Neuronal stem cell (in vitro differentiated cells): Measurements from ENCODE around the gene SNRNP70.

Experiments used
- DNase-seq: peaks from one replicate; pipeline ENCODE4 v3.0.0-alpha.2; 2013; ENCODE audit warnings: low spot score
- H2AFZ ChIP-seq: one replicate; pipeline ENCODE4 v1.6.1; 2013; ENCODE audit warnings: mild to moderate bottlenecking, low read length, inconsistent platforms
- H2AK5ac ChIP-seq: 2 replicates; pipeline ENCODE4 v1.6.1; 2013; ENCODE audit warnings: low read depth, mild to moderate bottlenecking, inconsistent platforms, low read length, moderate library complexity, mixed read lengths
- H2BK120ac ChIP-seq: 2 replicates; pipeline ENCODE4 v1.6.1; 2013; ENCODE audit warnings: low read depth, mild to moderate bottlenecking, inconsistent platforms, low read length, moderate library complexity, mixed read lengths
- H2BK12ac ChIP-seq: one replicate; pipeline ENCODE4 v1.6.1; 2013; ENCODE audit warnings: low read length, inconsistent platforms
- H2BK15ac ChIP-seq: 2 replicates; pipeline ENCODE4 v1.6.1; 2013; ENCODE audit warnings: mild to moderate bottlenecking, low read length, inconsistent platforms, mixed read lengths
- H2BK5ac ChIP-seq: one replicate; pipeline ENCODE4 v1.6.1; 2013; ENCODE audit warnings: inconsistent platforms, mild to moderate bottlenecking, low read length, moderate library complexity
- H3K14ac ChIP-seq: one replicate; pipeline ENCODE4 v1.6.1; 2013; ENCODE audit warnings: low read length, inconsistent platforms
- H3K18ac ChIP-seq: 2 replicates; pipeline ENCODE4 v1.6.1; 2013; ENCODE audit warnings: low read length, inconsistent platforms
- H3K23ac ChIP-seq: 2 replicates; pipeline ENCODE4 v1.6.1; 2013; ENCODE audit warnings: low read depth, mild to moderate bottlenecking, mixed read lengths, low read length, inconsistent platforms; ENCODE audit not compliant: poor library complexity
- H3K27ac ChIP-seq: replicated peaks from 3 replicates; pipeline ENCODE4 v1.5.1; 2013; ENCODE audit warnings: low read length, inconsistent platforms
- H3K27me3 ChIP-seq, 3 experiments: 2 replicates each; pipeline ENCODE4 v1.6.1; 2013; ENCODE audit warnings: low read length in 3 of 3, mild to moderate bottlenecking in 2 of 3, inconsistent platforms in 1 of 3, low read depth in 1 of 3, mixed read lengths in 1 of 3, moderate library complexity in 1 of 3; ENCODE audit not compliant: control insufficient read depth in 3 of 3, insufficient read depth in 3 of 3
- H3K36me3 ChIP-seq, 2 donors: replicated peaks in 1 of 2; 2 replicates each; pipeline ENCODE4 v1.6.1; 2013; ENCODE audit warnings: low read length in 2 of 2; ENCODE audit not compliant: control insufficient read depth in 2 of 2, insufficient read depth in 2 of 2
- H3K4ac ChIP-seq: 2 replicates; pipeline ENCODE4 v1.6.1; 2013; ENCODE audit warnings: inconsistent platforms, mild to moderate bottlenecking, low read length, moderate library complexity
- H3K4me1 ChIP-seq, 2 donors: 1 replicate in 1 of 2; 2 replicates in 1 of 2; pipeline ENCODE4 v1.6.1; 2013; ENCODE audit warnings: low read length in 2 of 2, low read depth in 1 of 2; ENCODE audit not compliant: control insufficient read depth in 2 of 2, insufficient read depth in 1 of 2
- H3K4me2 ChIP-seq: one replicate; pipeline ENCODE4 v1.6.1; 2013; ENCODE audit warnings: mild to moderate bottlenecking, low read length, inconsistent platforms; ENCODE audit not compliant: insufficient read depth, poor library complexity, severe bottlenecking
- H3K4me3 ChIP-seq, 2 donors: 2 replicates each; pipeline ENCODE4 v1.5.1; 2013; ENCODE audit warnings: low read length in 2 of 2, mild to moderate bottlenecking in 2 of 2, inconsistent platforms in 1 of 2, moderate library complexity in 1 of 2
- H3K79me1 ChIP-seq: one replicate; pipeline ENCODE4 v1.6.1; 2013; ENCODE audit warnings: low read depth, mild to moderate bottlenecking, inconsistent platforms, low read length, moderate library complexity
- H3K9ac ChIP-seq: one replicate; pipeline ENCODE4 v1.6.1; 2013; ENCODE audit warnings: mild to moderate bottlenecking, low read depth, low read length, inconsistent platforms; ENCODE audit not compliant: poor library complexity
- H3K9me3 ChIP-seq, 2 donors: replicated peaks in 1 of 2; 2 replicates each; pipeline versions ENCODE3 to v1.6.1; 2013; ENCODE audit warnings: low read length in 2 of 2, mild to moderate bottlenecking in 2 of 2, inconsistent platforms in 1 of 2, low read depth in 1 of 2, mixed read lengths in 1 of 2, moderate library complexity in 1 of 2; ENCODE audit not compliant: control insufficient read depth in 2 of 2, insufficient read depth in 1 of 2
- H4K8ac ChIP-seq: one replicate; pipeline ENCODE4 v1.6.1; 2013; ENCODE audit warnings: low read depth, mild to moderate bottlenecking, inconsistent platforms, low read length, moderate library complexity
- H4K91ac ChIP-seq: one replicate; pipeline ENCODE4 v1.6.1; 2013; ENCODE audit warnings: low read length, low read depth, mild to moderate bottlenecking, inconsistent platforms; ENCODE audit not compliant: poor library complexity
- WGBS, 2 donors: extraction: QIAGEN DNeasy Blood & Tissue Kit; methylation state at CpG; one replicate each; pipeline ENCODE4 v1.1.7; 2013; ENCODE audit warnings: missing lambda C conversion rate in 2 of 2, mixed read lengths in 1 of 2; ENCODE audit not compliant: insufficient read length in 2 of 2, insufficient replicate concordance in 1 of 2; ENCODE audit errors: extremely low coverage in 2 of 2; 5-methylcytosine and 5-hydroxymethylcytosine counted together

Gene SNRNP70

GRCh38 chr19:49110567-49110966 is 25.3 kb downstream of the SNRNP70 start:
- Histone ChIP-seq H3K4me3 (no peak overlapping the region), H3K14ac (no peak overlapping the region), H2BK15ac (no peak overlapping the region), H2BK12ac (no peak overlapping the region), H3K27ac (no peak overlapping the region), H3K18ac (no peak overlapping the region), H3K4ac (no peak overlapping the region), H2AK5ac (no peak overlapping the region), H3K27me3 (peaks cover 0 to 2% (median 0%) of the 10 kb centered on the region in 3 experiments), H4K8ac (no peak overlapping the region), H3K36me3 (peaks cover 35 to 45% of the 10 kb centered on the region in 2 donors), H3K79me1 (peaks cover 7% of the 10 kb centered on the region), H3K23ac (no peak overlapping the region), H4K91ac (no peak overlapping the region), H2BK5ac (no peak overlapping the region), H3K4me2 (no peak overlapping the region), H3K9ac (no peak overlapping the region), H3K4me1 (peaks cover 7% of the 10 kb centered on the region in 2 donors), H2BK120ac (no peak overlapping the region), H2AFZ (no peak overlapping the region), H3K9me3 (no peaks in the 10 kb centered on the region)
- no CpG with 5 or more reads among the region's 3 CpGs for WGBS, 2 donors
- no peak for DNase-seq

DNA sequence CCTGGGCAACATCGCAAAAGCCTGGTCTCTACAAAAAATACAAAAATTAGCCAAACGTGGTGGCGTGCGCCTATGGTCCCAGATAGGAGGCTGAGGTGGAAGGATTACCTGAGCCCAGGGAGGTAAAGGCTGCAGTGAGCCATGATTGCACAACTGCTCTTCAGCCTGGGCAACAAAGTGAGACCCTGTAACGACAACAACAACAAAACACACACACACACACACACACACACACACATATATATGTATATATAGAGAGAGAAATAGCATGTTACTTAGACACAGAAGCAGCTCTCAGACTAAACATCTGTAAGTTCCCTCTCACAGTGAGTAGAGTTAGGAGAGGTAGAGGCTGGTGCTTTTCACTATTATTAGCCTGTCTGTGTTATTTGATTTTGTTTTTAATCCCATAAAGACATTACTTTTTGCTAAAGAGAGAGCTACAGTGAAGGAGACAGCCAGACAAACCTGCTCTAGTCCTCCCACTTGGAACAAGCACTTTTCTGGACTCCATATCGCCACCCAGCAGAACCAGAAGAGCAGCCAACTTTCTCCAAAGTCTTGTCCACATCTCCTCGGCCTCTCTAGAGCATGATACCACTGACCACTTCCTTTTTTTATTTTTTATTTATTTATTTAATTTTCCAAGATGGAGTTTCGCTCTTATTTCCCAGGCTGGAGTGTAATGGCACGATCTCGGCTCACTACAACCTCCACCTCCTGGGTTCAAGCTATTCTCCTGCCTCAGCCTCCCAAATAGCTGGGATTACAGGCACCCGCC is 26.2 kb downstream of the SNRNP70 start:
- no peak overlapping the region for H3K4me2 ChIP-seq
- H3K18ac ChIP-seq: no peak overlapping the region
- H2BK12ac ChIP-seq: no peak overlapping the region
- H3K4me1 ChIP-seq: peaks cover 7% of the 10 kb centered on the region in 2 donors
- DNase-seq: no peak
- H3K4ac ChIP-seq: no peak overlapping the region
- H3K79me1 ChIP-seq: peaks cover 7% of the 10 kb centered on the region
- no peaks in the 10 kb centered on the region for H3K9me3 ChIP-seq
- no peak overlapping the region for H2AFZ ChIP-seq
- no peak overlapping the region for H3K23ac ChIP-seq
- no peak overlapping the region for H2BK120ac ChIP-seq
- H3K9ac ChIP-seq: no peak overlapping the region
- H3K27me3 ChIP-seq: peaks cover 0 to 6% (median 0%) of the 10 kb centered on the region in 3 experiments
- H3K14ac ChIP-seq: no peak overlapping the region
- no peak overlapping the region for H4K91ac ChIP-seq
- no peak overlapping the region for H2BK5ac ChIP-seq
- peaks cover 27 to 36% of the 10 kb centered on the region in 2 donors for H3K36me3 ChIP-seq
- no CpG with 5 or more reads among the region's 11 CpGs for WGBS, 2 donors
- H2BK15ac ChIP-seq: no peak overlapping the region
- H2AK5ac ChIP-seq: no peak overlapping the region
- H3K27ac ChIP-seq: no peak overlapping the region
- H3K4me3 ChIP-seq: no peak overlapping the region
- H4K8ac ChIP-seq: no peak overlapping the region

- H3K36me3 ChIP-seq: peaks cover 7 to 10% of the 10 kb centered on the region in 2 donors
- no peak within 1 kb of the TSS for H4K8ac ChIP-seq
- peak; percentile 71 for DNase-seq
- no peak within 1 kb of the TSS for H4K91ac ChIP-seq
- peak within 1 kb of the TSS; percentile 95 for H3K4me2 ChIP-seq
- peak within 1 kb of the TSS; percentile 75 to 94 for H3K4me3 ChIP-seq
- no CpG with 5 or more reads among the region's 66 CpGs for WGBS, 2 donors
- peak within 1 kb of the TSS; percentile 85 for H3K23ac ChIP-seq
- no peak within 1 kb of the TSS for H3K4ac ChIP-seq
- H3K14ac ChIP-seq: peak within 1 kb of the TSS; percentile 71
- peak within 1 kb of the TSS; percentile 92 for H3K9ac ChIP-seq
- peaks cover 3% of the 10 kb centered on the region for H3K79me1 ChIP-seq
- H2BK5ac ChIP-seq: peak within 1 kb of the TSS; percentile 94
- H3K27me3 ChIP-seq: peaks cover 0 to 6% (median 0%) of the 10 kb centered on the region in 3 experiments
- peak within 1 kb of the TSS; percentile 1 for H2AK5ac ChIP-seq
- H2BK120ac ChIP-seq: no peak within 1 kb of the TSS
- H3K27ac ChIP-seq: no peak within 1 kb of the TSS
- peak within 1 kb of the TSS; percentile 37 for H2BK15ac ChIP-seq
- H3K18ac ChIP-seq: peak within 1 kb of the TSS; percentile 94
- H3K9me3 ChIP-seq: no peaks in the 10 kb centered on the region
- H3K4me1 ChIP-seq: peaks cover 11 to 13% of the 10 kb centered on the region in 2 donors
- H2BK12ac ChIP-seq: no peak within 1 kb of the TSS
- H2AFZ ChIP-seq: peak within 1 kb of the TSS; percentile 98
Measured at GRCh38 chr19:49113762-49114629, 28.7 kb downstream of the SNRNP70 start, which contains the start of gene LIN7B. LIN7B (plus strand) TSS chr19:49114370; CDS start chr19:49114405, 35 bp downstream.
